Measurements from ENCODE around the gene PTPRM.

The PTPRM gene

DNA sequence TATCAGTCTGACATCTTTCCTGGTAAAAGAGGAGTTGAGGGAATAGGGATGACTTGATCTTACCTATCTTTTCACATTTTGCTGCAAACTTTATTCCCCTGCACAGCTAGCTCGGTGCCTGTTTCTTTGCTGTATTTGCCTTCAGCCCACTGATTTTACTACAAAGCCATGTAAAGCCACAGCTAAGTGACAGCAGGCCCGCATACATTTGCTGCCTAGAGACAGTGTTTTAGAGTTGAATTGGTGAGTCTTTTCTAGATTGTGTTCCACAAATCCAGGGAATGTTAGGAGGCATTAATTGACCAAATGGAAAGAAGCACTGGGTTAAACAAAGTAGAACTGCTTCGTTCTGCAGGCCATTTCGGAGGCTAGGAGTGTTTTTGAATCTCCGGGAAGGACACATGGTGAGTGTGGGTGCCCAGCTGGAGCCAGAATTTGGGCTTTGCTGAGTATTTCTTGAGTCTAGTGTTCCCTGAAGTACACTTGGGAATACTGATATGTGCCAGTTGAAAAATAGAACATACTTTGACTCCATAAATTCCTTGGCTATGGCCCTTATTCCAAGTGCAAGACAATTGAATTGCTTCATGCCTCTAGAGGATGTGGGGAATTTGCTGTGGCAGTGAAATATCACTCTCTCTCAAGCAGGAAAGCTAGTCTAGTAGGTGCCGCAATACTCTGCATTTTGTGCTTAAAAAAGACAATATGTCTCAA, 329.8 kb downstream of the PTPRM start:
- DNase-seq (ENCODE audit: low read depth in 2 of 2), result no peak

DNA sequence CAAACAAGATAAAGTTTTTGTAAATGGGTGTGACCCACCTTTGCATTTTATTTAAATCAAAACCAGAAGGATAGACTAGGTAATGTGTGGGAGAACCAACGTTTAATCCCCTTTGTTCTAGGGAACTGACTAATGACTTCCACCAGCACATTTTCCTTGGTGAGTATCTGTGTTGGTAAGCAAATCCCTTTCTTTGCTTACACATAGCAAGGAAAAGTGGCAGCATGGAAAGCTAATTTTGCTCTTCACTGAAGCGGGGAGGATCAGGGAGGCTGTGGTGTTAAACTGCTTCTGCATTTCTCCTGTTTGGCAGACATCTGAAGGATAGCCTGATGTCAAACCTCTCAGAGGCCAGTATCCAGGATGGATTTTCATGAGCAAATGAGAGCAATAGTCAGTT, 331.1 kb downstream of the PTPRM start:
- no peak for DNase-seq (ENCODE audit: low read depth in 2 of 2)

DNA sequence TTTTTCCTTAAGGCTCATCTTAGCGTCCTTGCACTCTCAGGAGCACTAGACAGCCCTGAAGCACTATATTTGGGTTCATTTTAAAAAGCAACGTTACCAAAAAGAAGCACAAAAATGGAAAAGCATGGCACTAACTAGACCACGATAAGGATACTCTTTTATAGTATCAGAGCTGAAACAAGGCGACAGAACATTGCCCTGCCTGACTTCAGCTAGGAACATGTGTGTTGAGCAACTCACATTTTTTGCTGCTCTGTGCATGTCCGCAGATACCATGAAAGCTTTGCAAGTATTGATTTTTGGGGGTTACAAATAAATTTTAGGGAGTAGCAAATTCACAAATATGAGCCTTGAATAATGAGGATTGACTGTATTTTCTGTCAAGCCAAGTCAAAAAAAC, 332.0 kb downstream of the PTPRM start:
- DNase-seq (ENCODE audit: low read depth in 2 of 2), result no peak

DNA sequence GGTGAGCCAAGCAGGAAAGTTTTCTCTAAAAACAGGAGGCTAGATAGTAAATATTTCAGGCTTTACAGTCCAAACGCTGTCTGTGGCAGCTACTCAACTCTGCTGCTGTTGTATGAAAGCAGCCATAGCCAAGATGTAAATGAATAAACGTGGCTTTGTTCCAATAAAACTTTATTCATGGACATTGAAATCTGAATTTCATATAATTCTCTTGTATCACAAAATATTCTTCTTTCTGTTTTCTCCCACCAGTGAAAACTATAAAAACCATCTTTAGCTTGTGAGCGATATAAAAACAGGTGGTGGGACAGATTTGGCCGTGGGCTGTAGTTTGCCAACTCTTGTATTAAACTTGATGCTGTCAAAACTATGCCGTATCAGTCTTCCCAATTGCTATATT, 333.0 kb downstream of the PTPRM start:
- no peak for DNase-seq (ENCODE audit: low read depth in 2 of 2)

DNA sequence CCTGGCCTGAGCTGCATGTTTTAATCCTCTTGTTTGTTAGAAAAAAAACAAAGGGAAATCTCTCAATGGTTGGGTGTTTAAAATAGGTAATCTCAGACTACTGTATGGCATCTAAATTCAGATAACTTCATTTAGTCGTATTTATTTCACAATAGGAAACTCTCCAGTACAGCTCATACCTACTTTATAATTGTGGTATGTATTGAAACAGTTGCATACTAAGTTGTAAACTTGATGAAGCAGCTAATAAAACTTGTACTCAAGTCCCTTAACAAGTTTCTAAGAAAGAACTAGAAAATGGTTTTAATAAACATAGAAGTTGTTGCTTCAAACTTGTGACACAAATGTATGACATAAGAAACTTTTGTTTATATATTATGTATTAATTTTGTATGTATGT, 334.5 kb downstream of the PTPRM start:
- no peak for DNase-seq (ENCODE audit: low read depth in 2 of 2)

DNA sequence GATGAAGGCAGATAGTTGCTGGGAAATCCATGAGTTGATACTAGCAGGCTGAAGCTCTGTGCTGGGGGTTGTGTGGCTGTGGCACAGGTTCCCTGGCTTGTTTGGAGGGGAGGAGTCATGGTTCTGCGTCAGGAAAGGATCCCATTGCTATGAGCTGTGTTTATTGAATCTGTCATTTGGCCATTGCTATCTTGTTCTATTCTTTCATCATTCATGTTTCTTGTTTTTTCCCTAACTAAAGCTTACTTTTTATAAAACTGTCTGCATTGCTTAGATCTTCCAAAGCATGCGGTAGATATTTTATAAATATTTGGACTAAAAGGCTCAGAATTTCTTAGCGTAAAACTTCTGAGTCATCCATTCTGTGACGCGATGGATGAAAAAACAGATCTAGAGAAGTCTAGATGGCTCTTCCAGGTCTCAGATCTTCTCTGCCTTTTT, 335.3 kb downstream of the PTPRM start:
- no peak for DNase-seq (ENCODE audit: low read depth in 2 of 2)

DNA sequence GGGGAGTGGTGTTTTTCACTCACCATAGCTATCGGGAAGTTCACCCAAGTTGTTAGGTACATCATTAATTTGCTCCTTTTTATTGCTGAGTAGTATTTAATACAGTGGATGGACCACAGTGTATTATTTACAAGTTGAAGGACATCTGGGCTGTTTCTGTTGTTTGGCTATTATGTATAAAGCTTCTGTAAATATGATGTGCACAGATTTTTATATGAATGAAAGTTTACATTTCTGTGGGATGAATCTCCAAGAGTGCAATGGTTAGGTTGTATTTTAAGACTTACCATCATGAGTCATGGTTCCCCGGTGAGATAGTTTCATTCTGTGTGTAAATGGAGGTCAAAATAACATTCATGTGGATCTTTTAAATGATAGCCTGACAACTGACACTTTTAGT, 337.4 kb downstream of the PTPRM start:
- peak; percentile 30 to 33 for DNase-seq (ENCODE audit: low read depth in 2 of 2)

DNA sequence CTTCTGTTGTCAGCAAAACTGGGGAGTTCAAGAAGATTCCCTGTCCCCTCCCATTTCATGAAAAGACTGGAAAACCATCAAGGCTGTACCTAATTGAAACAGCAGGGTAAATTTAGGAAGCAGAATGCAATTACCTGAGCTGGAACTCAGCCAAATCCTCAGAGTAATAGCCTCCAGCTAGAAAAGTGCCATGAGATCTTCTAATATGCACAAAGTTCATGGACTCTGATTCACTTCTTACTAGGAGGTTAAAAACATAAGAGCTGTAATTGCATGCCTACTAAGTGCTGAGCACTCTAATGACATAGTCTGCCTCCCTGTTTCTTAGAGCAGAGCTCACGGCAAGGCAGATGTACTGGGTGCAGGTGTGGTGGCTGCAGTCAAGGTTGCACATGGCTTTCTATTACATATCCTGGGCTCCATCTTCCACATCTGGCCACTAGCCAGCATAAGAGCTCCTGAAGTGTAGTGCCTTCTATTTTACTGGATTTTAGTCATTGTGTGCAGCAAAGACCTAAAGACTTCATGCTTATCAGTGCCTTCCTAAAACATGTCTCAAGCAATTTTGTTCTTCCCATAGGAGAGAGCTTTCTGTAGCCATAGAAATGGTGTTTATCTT, 341.7 kb downstream of the PTPRM start:
- no peak for DNase-seq (ENCODE audit: low read depth in 2 of 2)

DNA sequence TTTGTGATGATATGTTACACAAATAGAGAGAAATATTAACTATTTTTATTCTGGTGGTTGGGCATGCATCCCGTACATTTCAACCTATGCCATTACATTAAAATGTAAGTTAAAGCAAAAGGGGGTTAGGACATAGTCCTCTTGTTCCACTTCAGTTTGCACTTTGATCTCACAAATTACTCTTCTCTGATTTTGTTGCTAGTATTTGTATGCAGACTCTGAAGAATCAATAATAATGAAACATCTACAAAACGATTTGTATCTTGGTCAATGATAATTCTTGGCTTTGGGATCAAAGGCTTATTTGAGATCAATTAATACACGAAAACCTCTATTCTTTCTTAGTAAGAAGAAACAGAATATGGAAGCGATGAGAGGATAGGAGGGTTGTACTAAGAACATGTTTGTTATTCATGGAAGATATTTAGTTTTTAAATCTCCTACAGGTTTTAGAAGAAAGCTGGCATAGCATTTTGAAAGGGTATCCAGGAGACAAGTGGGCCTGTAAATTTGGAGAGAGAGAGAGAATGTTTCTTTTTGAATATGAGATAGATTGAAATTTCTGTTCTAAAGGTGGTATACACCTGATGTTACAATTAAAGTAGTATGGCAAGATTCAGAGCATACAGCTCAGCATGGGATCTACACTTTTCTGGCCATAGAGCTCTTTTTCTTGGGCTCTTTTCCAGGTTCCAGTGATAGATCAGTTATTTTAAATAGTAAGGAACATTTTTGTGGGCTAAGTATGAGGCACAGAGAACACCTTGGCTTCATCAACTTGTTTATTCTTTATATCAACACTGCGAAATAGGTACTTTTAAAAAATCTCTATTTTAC, 347.9 kb downstream of the PTPRM start:
- no peak for DNase-seq (ENCODE audit: low read depth in 2 of 2)

DNA sequence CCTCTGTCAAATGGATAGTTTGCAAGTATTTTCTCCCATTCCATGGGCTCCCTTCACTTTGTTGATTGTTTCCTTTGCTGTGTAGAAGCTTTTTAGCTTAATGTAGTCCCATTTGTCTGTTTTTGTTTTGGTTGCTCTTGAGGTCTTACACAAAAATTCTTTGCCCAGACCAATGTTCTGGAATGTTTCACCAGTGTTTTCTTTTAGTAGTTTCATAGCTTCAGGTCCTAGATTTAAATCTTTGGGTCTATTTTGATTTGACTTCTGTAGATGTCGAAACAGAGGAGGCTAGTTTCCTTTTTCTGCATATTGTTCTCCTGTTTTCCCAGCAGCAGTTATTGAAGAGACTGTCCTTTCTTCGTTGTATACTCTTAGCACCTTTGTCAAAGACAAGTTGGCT, 351.6 kb downstream of the PTPRM start:
- no peak for DNase-seq (ENCODE audit: low read depth in 2 of 2)

DNA sequence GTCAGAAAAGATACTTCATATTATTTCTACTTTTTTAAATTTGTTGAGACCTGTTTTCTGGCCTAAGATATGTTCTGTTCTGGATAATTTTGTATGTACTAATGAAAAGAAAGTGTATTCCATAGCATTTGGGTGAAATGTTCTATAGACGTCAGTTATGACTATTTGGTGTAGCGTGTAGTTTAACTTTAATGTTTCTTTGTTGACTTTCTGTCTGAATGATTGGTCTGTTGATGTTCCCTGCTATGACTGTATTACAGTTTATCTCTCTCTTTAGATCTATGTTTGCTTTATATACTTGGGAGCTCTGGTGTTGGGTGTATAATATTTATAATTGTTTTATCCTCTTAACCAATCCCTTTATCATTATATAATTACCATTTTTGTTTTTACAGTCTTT, 352.4 kb downstream of the PTPRM start:
- no peak for DNase-seq (ENCODE audit: low read depth in 2 of 2)

DNA sequence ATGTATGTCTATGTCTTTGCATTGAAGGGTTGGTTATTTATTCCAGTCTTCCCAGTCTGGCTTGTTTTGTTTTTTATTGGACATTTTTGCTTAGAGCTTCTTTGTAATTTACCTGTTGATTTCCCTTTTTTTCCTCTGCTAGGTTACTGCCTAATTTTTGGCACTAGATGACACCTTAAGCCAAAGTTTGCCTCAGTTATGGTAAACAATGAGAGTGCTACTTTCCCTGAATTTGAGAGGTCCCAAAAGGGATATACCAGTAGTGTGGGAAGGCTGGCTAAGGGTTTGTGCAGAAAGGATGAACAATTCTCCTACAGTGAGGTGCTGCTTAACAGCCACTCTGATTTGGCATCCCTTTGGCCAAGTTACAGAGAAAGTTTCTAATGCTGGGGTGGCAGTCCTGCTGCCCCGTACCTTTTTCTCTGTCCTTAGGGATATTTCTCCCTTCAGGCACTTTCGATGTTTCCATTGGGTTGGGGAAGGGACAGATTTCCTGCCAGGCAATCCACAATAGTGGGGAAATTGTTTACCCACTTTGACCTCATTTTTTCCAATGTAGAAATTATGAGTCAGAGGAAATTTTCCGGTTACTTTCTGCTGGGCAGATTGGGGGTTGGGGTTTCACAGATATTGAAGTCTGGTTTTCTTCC, 354.9 kb downstream of the PTPRM start:
- peak in 1 of 2 experiments; percentile 26 for DNase-seq (ENCODE audit: low read depth in 2 of 2)

DNA sequence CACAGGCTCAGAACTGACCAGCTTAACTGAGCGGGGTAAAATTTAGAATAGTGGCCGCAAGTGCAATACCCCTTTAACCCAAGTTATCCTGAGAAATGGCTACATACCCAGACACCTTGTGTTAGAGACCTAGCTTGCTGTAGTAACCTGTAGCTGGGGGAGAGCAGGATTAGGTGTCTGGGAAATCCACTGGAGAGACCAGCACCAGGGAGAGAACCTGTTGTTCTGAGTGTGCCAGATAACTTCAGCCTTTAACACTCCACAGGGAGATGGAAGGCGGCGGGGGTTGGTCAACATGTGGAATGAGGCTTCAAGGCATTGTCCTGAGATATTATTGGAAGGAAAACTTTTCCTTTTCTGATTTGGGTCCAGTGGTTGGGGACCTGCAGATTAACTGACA, 356.0 kb downstream of the PTPRM start:
- no peak for DNase-seq (ENCODE audit: low read depth in 2 of 2)

DNA sequence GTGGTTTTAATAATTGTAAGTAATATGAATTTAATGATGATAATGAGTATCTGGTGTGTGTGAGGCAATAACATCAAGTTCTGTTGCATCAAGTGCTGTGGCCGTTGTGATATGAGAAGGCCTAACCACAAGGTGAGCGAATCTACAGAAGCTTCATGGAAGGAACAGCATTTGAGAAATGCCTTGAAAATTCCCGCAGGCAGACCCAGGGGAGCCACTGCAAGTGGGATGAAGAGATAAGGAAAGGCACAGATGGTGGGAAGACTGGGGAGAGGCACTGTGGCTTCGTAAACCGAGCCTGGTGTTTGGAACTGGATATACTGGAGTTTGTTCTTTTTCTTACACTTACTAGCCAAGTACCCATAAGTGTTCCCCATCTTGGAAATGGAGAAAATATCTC, 357.5 kb downstream of the PTPRM start:
- DNase-seq (ENCODE audit: low read depth in 2 of 2), result no peak

DNA sequence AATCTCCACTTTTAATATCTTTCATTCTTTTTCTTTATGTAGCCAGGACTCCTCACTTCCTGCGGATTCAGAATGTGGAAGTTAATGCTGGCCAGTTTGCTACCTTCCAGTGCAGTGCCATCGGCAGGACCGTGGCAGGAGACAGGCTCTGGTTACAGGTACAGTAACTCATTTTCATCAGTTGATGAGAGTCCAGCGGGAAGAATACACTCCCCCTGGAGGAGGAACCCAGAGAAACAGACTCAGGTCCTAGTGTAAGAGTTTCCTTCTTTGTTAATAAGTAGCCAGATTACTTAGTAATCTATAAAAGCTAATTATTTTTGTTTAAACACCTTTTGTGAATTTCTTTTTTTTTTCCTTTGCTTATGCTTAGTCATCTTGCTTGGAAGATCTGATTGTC, 359.4 kb downstream of the PTPRM start:
- no peak for DNase-seq (ENCODE audit: low read depth in 2 of 2)

DNA sequence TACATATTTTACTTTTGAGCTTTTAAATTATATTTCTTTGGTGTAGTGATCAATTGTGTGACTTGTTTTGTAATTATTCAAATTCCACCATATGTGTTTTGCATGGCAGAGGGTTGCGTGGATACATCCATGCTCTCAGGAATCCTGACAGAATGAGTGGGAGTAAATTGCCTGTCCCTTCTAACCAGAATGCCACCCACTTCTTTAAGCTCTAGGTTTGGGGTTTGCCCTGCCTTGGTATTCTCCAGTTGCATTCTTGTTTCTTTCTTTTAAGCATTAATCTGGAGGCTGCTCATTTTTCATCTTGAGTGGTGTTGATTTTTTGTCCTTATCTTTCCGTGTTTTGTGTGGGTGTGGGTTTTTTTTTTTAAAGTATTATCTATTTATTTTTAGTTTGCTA, 360.0 kb downstream of the PTPRM start:
- no peak for DNase-seq (ENCODE audit: low read depth in 2 of 2)

DNA sequence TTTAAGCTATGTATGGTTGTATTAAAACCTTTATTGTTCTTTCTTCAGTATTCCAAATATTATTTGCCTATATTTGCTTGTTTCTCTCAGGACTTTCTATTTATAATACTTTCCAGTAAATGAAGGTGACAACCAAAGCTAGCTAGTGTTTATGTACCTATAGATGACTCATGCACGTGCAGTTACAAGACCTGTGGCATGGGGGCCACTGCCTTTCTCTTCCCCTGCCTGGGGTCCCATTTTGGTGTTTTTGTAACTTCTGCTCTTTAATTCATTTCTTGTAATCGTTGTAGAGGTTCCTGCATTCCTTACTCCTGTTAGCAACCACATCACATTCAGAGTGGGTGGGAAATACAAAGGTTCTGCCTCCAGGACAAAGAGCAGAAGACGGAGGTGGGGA, 364.6 kb downstream of the PTPRM start:
- no peak for DNase-seq (ENCODE audit: low read depth in 2 of 2)

DNA sequence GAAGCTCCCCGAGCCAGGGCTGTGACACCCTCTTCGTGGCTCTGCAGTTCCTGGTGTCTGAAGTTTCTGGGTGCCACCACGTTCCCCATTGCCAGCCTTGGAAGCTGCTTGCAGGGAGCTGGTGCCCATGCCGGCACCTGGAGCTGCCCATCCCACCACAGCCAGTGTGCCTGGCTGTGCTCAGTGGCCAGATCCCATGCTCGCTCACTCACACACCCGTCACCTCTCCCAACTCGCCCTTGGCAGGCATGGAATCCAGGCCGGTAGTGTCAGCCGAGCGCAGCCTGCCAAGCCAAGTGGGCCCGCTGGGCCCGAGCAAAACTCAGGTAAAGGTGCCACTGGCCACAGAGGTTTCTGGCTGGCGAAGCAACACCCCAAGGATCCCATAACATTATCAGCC, 370.2 kb downstream of the PTPRM start:
- no peak for DNase-seq (ENCODE audit: low read depth in 2 of 2)

DNA sequence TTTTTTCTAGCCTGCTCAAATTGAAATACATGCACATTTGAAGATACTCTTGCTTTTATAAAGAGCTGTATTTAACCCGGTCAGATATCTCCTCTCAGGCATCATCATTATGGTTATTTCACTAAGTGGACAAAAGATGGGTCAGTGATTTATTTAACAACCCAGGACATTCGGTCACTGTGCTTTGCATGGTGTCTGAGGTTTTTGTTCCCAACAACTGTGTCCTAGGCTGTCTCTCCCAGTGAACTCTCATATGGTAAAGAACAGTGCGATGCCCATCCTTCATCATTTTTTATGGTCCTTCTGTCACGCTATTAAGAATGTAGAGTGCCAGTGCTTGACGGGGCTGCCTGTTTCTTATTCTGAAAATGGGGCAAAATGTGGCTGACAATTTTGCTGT, 372.4 kb downstream of the PTPRM start:
- no peak for DNase-seq (ENCODE audit: low read depth in 2 of 2)

DNA sequence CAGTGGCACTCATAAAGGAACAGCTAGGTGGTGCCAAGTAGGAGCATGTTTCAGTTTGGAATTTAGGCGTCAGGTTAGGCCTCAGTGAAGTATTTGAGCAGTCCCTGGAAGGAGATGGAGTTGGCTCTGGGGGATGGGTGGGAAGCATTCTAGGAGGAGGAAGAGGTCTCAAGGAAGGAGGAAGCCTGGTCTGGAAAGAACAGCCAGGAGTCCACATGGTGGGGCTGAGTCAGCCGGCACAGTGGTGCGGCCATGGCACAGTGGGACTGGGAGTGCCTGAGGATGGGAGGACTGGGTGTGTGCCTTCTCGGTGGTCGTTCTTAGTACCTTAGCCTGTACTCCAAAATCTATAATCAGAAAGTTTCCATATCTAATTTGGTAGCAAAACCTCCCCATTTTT, 373.3 kb downstream of the PTPRM start:
- no peak for DNase-seq (ENCODE audit: low read depth in 2 of 2)

DNA sequence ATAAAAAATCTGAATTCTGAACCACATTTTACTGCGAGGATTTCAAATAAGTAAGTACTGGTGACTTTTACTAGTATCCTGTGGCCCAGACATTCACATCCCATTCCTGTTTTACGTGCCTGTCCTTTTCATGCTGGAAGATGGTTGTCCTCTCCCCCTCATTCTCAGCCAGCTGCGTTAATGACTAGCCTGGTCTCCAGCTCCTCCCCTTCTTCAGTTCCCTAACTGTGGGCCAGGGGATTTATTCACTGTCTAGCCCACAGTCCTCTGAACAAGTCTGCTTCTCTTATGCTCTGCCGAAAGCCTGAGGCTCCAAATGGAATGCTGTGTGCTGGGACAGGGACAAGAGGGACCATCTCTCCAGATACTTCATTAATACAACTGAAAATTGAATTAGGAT, 373.9 kb downstream of the PTPRM start:
- no peak for DNase-seq (ENCODE audit: low read depth in 2 of 2)

DNA sequence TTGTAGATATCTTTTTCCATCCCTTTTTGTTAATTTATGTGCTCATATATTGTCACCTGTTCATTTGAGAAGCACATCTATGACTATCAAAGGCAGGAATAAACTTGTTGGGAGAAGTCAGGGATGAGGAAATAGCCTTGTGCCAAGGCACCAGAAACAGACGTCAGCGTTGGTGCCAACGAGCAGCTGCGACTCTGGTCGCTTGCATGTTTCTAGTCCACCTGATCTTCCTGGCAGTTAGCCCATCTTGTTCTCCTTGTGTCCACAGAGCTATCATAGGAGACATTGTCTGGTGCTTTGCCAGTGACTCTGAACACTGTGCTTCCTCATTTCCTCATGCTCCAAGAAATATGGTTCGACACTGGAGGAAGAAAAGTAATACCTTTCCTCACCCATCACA, 374.4 kb downstream of the PTPRM start:
- DNase-seq (ENCODE audit: low read depth in 2 of 2), result no peak

All from fibroblast of skin of left biceps (primary cell).